Measurements from ENCODE around the gene C6orf132.
"Not testable (repeated sequence)": the region's sequence is repeated elsewhere in the genome, so short reads cannot be mapped to it uniquely, and the experiment has no call there.

The C6orf132 gene

DNA sequence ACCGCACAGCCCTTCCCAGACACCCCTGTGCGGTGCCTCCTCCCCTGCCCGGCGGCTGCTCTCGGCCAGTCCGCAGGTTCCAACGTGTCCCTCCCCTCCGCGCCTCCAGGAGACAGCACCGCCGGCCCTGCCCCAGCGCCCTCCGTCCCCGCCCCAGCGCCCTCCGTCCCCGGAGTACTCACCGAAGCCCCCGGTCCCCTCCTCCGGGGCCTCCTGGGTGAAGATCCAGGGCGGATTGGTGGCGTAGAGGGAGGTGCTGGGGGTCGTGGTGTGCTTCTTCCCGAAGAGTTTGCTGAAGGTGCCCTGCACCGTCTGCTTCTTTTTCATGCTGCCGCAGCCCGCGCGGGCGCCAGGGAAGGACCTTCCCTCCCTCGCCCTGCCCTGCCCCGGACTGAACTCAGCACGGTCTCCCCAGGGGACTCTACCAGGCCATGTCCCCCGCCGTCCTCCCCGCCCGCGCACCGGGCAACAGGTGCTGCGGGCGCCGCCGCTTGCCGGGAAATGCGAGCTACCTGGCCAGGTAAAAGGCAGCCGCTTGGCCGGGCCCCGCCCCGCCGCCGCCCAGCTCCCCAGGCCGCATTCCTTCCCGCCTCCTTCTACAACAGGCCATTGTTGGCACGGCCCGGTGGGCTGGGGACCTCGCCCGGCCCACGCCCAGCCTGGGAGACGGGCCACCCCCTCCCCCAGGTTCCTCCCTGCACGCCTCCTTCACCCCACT lies at the start of gene C6orf132:
TSS of gene C6orf132 (minus strand) at position 503 of the 718 bp plus-strand sequence. CDS start at position 327, 176 bp downstream.
- peak; percentile 84 for DNase-seq

DNA sequence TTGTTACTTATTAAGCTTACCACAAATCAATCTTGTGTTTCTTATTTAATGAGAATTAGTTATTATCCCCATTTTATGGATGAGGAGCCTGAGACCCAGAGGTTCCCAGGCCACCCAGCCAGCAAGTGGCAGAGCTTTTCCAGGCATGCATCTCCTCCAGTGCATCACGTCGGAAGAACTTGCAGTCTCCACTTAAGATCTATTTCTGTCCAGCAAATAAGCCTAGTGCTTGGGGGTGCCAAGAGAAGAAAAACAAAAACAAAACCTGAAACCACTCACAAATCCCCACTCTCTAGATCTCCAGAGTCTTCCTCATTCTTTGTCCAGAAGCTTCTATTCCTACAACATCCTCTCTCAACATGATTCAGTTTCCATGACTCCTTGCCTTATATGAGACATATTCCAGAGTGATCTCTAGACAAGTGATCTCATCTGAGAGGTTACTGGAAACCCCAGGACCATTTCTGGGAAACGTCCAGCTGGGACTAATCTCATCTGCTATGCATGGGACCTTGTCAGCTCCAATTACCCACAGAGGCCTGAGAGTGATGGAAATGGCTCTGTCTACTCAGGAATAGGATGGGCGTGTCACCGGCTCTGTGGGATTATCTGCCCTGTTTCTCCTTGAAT lies 48.2 kb upstream of the C6orf132 start:
- no peak for DNase-seq

DNA sequence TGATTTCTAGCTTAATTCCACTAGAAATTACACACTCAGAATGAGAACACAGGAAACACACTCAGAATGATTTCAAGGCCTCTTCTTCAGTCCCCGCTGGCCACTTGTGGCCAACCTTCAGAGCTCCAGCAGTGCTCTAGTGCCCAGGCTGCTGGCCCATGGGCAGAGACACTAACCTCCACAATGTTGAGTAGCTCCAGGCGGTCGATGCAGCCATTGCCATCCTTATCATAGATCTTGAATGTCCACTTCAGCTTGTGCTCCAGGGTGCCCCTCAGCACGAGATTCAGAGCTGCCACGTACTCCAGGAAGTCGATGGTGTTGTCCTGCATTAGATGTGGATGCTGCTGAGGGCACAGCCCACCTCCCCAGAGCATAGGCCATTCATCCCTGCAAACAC lies 46.0 kb upstream of the C6orf132 start:
- DNase-seq: no peak

DNA sequence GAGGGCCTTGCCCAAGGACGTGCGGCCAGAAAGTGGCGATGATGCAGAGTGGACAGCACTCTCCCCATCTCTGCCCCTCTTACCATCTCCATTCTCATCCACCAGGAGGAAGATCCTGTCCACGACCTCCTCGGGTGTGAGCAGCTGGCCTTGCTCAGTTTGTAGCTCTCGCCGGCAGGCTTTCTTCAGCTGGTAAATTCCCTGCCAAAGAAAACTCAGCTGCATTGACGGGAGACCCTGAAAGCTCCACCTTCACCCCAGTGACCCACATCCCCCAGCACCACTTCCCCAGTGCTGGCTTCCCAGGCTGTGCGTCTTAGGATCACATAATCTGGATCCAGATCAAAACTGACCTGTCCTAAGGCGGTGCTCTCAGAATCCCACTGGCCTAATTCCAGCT lies 43.2 kb upstream of the C6orf132 start:
- DNase-seq: no peak

DNA sequence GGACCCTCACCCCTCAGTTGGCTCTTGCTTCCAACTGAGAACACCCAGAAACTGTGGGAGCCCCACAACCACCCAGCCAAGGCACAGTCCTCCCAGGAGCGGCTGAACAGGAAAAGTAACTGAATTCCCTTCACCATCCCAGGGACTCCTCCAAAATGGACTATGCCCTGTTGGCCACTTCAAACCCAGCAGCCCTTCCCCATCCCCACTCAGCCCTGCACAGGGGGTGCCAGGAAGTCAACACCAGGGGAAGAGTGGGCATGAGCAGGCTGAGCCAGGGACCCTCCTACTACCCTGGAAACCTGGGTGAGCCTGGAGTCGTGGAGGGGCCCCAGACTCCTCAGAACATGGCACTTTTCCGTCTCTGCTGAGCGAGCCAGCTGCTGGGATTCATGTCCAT lies 42.1 kb upstream of the C6orf132 start:
- DNase-seq: no peak

DNA sequence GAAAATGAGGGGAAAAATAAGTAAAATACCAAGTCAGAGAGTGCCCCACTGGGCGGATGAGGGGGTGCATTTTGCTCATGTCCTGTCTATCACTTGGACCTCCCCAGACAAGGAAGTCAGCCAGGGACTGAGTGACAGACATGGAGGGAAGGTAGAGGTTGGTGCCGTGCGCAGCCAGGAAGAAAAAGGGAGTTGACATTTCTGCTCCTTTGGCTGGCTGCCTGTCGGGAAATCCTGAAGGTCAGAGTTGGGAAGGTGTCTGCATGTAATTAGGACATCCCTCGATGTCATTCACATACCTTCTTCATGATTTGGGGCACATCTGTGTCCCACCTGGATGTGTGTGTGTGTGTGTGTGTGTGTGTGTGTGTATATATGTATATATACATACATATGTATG lies 39.7 kb upstream of the C6orf132 start:
- DNase-seq: no peak

DNA sequence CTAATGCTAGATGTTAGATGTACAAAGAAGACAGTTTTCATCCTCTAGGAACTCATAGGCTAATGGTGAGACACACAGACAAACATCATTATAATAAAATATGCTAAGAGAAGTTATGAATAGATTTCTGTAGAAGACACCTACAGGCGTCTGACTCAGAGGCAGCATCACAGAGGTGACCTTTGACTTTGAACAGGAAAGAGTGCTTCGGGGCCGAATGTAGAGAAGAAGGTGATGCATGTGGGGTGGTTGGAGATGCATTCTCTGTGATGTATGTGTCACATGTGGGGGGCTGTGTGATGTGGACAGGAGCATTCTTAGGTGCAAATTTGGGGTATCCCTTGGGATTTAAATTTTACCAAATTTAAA lies 37.5 kb upstream of the C6orf132 start:
- DNase-seq: no peak

DNA sequence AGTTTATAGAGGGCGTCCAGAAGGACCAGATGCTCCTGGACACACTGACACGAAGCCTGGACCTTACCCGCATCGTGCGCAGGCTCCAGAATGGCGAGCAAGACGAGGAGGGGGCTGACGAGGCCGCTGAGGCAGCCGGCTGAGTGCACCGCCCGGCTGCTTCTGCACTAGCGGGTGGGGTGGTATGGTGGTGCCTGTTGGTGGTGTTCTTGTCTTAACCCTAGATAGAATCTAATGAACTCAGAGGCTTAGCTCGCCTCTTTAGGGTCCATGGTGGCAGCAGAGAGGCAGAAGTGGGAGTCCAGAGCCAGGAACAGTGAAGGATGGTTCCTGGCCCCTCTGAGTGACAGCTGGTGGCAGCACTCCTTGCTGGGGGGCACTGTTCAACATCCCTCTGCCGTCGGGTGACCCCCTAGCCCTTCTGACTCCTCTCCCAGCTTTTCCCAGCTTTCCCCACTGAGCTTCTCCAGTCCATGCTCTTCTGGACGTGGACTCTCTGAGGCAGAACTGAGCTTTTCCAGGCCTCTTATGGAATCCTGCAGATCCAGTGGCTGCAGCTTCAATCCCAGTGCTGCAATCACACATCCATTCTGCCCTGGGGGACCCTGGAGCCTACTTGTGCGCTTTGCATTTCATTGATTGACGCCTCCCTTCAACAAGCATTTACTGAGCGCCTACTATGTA lies 37.0 kb upstream of the C6orf132 start:
- no peak for DNase-seq

- no peak for DNase-seq
These were observed 35.3 kb upstream of the C6orf132 start for GRCh38 chr6:42177514-42178364.

- DNase-seq: no peak
These were observed 34.6 kb upstream of the C6orf132 start for GRCh38 chr6:42176981-42177380.

GRCh38 chr6:42175860-42176259 lies 33.4 kb upstream of the C6orf132 start:
- no peak for DNase-seq

DNA sequence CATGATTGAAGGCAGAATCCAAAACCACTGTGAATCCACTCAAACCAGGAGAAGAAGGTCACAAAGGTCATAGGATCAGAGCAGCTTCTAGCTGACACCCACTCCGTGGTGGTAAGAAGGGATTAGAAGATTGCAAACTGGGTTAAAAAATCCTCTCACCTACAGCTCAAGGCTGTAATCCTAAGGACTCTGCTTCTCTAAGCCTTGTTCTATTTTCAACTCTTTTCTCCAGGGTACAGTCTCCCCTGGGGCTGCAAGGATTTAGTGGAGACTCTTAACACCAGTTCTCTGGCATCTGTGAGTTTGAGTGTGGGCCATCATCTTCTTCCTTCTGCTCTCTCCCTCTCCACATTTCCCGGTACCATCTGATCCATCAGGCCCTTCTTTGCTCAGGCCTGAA lies 30.7 kb upstream of the C6orf132 start, which contains the start of gene GUCA1A:
TSS of gene GUCA1A (plus strand) at position 264 of the 400 bp plus-strand sequence. CDS start 250 bp downstream, outside the sequence.
- no peak for DNase-seq

GRCh38 chr6:42171813-42172581 lies 29.6 kb upstream of the C6orf132 start:
- no peak for DNase-seq

GRCh38 chr6:42169780-42170179 lies 27.4 kb upstream of the C6orf132 start:
- not testable (repeated sequence) for DNase-seq

DNA sequence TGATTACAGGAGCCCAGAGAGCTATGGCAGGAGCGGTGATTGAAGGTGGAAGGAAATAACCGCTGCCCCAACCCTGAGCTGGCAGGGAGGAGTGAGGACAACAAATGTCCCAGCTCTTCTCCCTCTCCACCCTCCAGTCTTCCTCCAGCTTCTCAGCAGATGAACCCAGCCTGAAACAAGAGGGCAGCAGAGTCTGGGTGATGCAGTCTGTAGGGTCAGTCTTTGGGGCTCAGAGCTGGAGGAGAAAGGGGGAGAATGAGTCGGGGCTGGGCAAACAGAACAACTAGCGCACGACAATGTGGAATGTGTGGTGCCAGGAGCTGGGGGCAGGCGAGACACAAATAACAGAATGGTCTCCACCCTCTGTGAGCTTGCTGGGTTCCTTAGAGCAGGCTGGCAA lies 26.2 kb upstream of the C6orf132 start:
- no peak for DNase-seq

DNA sequence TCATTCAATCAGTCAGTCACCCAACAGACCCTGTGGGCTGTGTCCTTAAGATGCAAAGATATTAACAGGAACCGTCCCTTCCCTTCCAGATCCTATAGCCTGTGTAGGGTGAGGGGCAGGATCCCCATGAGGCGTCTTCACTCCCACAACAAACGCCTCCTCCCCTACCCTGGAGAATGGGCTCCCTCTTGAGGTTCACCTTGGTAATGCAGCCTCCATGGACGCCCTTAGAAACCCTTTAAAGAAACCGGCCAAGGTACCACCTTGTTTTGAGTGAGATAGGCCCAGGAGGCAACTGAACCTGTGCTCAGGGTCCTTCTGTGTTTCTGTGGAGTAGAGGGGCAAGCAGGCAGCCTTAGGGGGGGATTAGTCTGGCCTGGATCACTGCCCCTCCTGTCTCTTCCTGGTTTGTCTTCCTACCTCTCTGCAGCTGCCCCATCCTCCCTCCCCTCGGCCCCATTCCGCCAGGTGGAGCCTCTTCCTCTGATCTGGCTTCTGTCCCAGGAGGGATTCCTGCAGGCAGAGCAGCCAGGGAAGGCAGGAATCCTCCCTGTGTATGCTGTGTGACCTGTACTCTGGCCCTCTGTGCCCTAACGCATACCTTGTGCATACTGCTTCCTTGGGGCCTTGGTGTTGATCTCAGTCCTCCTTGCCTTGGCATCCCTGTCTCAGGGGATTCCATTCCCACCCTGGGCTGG lies 24.2 kb upstream of the C6orf132 start:
- peak; percentile 87 for DNase-seq

DNA sequence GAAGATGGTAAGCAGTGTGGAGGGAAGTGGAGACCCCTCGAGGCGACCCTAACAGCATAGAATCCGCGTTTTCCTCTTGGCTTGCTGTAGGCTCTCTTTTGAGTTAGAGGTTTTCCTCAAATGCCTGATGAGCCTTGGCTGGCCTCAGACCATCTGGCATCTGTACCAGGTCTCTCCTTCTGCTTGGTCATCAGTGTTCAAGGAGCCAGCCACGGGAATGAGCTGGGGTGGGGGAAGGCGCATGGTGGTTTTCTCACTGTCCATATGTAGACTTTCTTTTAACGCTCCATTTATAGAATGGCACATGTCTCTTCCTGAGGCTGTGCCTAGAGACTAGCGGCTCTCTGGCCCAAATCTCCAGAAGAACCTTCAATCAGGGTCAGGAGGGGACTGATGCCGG lies 22.6 kb upstream of the C6orf132 start:
- DNase-seq: no peak

- DNase-seq: no peak
These were observed 21.6 kb upstream of the C6orf132 start for GRCh38 chr6:42163981-42164380.

DNA sequence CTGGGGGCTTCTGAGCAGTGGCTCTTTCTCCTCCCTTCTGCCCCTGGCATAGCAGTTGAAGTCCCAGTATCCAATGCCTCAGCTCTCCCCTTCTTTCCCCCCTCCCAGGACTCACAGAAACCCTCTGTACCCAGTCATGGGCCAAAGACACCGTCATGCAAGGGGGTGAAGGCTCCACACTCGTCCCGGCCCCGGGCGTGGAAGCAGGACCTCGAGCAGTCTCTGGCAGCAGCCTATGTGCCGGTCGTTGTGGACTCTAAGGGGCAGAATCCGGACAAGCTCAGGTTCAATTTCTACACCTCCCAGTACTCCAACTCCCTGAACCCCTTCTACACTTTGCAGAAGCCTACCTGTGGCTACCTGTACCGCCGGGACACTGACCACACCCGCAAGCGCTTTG lies 20.4 kb upstream of the C6orf132 start:
- DNase-seq: no peak

DNA sequence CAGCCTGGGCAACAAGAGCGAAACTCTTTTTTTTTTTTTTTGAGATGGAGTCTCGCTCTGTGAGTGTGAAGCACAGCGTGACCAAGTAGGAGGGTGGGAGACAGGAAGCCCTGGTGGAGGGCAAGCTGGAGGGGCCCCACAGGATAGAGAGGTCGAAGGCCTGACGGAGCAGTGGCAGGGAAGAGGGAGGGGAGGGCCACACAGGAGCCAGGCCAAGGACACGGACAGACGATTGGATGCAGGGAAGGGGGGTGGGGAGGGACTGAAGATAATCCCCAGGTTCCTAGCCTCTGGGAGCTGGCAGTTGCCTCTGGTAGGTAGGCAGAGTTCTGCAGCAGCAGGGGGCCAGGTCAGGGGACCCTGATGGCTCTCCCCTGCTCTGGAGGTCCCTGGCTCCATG lies 20.0 kb upstream of the C6orf132 start:
- DNase-seq: no peak

DNA sequence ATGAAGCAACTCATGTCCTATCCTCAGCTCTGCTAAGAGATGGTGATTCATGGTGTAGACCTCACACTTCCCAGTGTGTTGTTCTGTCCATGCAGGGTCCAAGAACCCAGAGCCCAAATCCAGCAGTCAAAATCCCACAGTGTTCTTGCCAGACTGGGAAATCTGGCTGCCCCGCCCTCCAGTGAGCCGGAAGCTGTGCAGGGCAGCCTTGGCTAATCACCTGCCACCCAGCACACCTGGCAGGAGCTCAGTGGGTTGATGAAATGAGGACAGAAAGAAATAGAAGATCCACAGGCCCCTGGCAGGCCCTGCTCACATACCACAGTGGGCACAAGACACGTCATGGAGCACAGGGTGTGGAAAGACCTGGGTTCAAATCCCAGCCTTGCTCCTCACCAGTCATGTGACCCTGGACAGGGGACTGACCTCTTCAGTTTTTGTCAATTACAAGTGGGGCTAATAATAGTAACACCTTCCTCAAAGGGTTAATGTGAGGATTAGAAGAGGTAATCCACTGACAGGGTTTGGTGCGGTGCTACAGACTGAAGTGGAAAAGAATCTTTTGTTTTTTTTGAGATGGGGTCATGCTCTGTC lies 17.1 kb upstream of the C6orf132 start:
- DNase-seq: no peak

All from NCI-H146 (cell line).